ENCODE measurements around the gene ITGB8.

ITGB8 gene

DNA sequence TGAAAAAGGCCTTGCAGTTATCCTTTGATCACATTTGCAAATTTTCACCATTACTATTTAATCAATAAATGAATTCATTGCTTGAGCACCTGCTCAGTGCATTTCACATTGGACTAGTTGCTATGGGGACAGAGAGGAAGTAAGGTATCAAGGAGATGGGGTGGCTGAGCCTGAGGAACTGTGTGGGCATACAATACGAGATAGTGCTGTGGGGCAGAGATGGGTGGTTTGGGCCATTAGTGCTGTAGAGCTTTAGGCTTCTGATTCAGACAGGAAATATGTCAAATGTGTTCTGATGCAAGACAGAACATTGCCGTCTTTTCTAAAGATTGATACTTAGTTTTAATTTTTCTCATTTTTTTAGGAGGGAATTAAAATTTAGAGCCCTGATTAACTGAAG, 13.2 kb downstream of the ITGB8 start:
- no peak for DNase-seq

GRCh38 chr7:20344396-20344795, 13.7 kb downstream of the ITGB8 start:
- no peak for DNase-seq

DNA sequence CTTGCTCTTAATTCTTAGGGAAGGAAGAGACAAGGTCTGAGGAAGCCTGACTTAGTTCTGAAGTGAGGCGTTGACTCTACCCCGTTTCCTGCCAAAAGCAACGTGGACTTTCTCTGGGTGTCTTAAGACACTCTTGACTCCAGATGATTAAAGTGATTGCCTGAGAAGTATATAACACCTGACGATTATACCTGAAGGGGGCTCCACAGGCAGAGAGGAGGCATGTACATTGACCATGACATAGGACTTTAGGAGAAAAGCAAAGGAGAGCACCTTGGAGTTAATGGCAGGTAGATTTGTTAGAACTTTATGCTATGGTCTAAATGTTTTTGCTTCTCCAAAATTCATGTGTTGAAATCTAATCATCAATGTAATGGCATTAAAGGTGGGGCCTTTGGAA, 15.9 kb downstream of the ITGB8 start:
- DNase-seq, result no peak

DNA sequence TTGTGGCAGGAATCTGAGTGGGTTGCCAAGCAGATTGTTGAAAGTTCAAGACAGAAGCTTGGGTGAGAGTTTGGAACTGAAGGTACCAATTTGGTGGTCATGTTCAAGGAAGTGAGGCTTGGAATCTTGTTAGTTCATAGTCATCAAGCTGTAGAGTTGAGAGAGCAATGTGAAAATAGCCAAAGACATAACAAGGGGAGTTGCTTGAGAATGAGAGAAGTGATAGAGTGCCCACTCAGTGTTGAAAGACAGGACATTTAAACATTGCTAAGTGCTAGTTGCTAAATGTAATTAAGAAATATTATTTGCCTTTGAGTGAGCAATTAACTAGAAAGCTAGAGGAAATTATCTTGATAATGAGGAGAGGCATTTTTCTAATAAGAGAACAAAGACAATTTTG, 17.0 kb downstream of the ITGB8 start:
- DNase-seq, result no peak

DNA sequence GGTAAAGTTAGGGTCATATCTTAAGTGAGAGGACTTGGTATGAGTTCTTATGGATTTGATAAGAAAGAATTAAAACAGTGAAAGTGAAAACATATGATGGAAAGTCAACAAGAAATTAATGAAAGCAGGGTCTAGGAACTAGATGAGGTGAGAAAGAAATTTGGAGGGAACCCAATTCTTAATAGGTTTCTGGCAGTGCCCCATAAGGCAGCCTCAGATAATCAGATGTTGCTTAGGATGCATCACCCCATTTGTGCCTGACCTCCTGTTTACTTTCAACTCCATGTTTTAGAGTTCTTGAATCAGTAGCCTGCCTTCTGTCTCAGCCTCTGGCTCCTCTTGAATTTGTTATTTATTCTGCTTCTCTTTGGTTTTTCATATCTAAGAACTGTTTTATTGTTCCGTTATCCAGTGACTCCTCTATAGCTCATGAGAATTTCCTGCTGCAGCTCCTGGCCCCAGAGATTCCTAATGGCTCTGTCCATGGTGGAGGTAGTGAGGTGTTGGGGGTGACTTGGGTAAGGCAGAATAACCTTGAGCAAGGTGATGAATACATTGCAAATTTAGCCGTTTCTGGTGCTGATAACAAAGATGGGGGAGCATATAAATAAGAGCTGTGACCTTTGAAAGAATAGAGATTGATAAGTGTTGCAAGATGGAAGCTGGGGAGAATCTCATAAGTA, 17.6 kb downstream of the ITGB8 start:
- no peak for DNase-seq

DNA sequence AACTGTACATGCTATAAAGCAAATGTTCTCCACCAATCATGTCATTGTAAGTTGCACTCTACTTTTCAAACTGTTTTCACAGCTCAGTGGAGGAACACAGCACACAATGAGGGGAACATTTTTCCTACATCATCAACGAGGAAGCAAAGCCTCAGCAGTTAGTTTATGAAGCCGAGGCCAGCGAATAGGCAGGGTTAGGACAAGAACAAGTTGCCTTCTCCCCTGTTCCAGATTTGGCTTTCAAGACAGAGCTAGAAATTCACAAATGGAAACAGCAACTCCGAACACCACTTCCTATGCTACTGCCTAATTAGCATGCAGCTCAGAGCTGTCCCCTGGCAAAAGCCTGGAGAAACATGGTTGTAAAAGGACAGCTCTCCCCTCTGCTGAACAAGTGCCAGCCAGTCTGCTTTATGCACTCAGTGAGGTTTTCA, 19.8 kb downstream of the ITGB8 start:
- no peak for DNase-seq

- DNase-seq, result no peak
These were observed 20.4 kb downstream of the ITGB8 start for GRCh38 chr7:20350996-20351692.

DNA sequence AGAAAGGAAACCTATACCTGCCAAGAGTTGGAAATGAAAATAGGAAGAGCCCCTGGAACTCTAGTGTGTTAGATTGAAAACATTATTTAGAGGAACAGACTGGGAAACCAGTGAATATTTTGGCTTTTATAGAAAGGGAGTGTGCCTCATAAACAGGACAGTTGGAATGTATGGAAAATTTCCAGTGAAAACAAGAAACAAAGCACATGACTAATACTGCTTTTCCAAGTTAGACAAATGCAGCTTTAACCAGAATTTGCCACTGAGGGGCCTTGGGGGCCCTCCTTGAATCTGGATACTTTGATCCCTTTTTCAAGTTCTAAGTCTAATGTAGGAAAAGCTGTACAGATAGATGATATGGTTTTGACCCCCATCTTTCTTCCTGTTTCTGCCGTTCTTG, 21.2 kb downstream of the ITGB8 start:
- DNase-seq, result no peak

GRCh38 chr7:20352573-20353306, 22.0 kb downstream of the ITGB8 start:
- DNase-seq, result no peak

- DNase-seq, result no peak
These were observed 24.2 kb downstream of the ITGB8 start for GRCh38 chr7:20354610-20355528.

DNA sequence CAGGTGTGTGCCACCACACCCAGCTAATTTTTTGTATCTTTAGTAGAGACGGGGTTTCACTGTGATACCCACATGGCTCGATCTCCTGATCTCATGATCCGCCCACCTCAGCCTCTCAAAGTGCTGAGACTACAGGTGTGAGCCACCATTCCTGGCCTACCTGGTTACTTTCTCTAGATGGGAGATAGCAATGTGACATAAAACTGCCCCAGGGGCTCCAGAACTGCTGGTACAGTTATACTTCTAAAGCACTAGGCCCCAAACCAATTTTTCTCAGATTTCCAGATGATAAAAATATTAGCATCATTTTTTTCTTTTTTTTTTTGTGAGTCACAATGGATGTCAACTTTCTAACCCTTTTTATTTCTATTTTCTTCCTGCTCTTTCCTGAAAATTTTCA, 27.4 kb downstream of the ITGB8 start:
- no peak for DNase-seq

DNA sequence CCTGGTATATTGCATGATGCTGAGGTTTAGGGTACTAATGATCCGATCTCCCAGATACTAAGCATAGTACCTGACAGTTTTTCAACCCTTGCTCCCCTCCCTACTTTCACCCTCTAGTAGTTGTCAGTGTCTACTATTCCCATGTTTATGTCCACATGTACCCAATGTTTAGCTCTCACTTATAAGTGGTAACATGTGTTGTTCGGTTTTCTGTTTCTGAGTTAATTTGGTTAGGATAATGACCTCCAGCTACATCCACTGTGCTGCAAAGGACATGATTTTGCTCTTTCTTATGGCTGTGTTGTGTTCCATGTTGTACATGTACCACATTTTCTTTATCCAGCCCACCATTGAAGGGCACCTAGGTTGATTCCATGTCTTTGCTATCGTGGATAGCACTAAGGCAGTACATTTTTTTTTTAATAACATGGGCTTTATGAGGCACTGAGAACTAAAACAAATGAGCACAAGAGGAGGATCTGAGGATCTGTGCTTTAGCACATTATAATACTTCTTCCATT, 28.1 kb downstream of the ITGB8 start:
- no peak for DNase-seq

DNA sequence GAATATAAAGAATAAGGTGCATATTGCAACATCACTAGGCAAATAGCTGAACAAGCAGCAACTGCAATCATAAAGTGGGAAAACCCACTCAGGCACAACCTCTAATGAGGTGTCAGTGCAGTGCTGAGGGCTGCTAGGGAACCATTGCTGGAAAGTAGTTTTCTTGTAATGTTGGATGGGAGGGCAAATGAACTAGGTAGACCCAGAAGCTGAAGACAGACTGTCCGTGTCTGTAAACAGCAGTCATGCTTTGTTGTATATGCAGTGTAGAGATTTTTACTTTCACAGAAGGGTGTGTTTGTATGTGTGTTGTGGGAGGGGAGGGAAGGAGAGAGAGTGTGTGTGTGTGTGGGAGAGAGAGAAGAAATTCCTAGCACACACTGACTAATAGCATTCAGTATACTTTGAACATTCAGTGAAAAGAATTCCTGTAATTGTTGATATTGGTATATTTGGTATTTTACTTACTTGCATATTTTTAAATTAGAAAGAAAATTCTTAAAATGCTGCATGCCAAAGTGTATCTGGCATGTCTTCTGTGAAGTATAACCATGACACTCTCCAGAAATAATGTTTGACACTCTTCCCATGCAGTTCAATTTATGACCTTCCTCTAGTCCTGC, 28.8 kb downstream of the ITGB8 start:
- no peak for DNase-seq

- no peak for DNase-seq
These were observed 32.0 kb downstream of the ITGB8 start for GRCh38 chr7:20362574-20363253.

GRCh38 chr7:20364571-20365196, 34.0 kb downstream of the ITGB8 start:
- DNase-seq, result no peak

DNA sequence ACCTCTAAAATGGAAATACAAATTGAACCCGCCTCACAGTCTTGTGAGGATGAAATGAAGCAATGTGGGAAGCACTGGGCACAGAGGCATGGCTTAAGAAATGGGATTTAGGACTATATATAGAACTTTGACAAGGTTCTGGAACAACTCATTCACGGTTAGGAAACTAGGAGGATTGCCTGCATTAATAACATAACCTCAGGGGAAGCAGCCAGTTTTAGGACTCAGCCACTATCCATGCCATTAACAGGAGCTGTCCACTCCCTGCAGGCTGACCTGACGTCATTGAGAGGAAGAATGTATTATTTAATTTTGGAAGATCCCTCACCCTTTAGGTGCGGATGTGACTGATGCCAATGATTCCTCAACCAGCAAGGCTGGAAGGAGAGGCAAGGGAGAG, 34.8 kb downstream of the ITGB8 start:
- DNase-seq, result no peak

GRCh38 chr7:20374399-20374798, 43.7 kb downstream of the ITGB8 start:
- DNase-seq, result no peak

DNA sequence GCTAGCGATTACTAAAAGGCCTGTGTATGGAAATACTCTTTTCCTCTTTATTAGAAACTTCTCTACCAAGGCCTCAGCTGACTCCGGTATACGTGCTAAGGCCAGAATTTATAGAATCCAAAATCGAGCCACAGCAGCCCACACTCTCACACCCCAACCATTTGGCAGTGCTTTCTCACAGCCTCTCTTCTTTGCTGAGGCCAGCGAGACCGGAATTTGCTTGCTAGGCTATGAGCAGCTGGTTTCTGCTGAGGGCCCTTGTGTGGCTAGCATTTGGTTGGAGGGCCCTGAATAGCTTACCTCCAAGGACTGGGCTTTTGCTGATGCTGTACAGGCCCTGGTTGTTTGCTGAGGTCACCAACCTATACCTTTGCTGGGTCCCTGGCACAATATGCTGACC, 46.1 kb downstream of the ITGB8 start:
- no peak for DNase-seq

GRCh38 chr7:20381406-20382034, 50.8 kb downstream of the ITGB8 start:
- no peak for DNase-seq

DNA sequence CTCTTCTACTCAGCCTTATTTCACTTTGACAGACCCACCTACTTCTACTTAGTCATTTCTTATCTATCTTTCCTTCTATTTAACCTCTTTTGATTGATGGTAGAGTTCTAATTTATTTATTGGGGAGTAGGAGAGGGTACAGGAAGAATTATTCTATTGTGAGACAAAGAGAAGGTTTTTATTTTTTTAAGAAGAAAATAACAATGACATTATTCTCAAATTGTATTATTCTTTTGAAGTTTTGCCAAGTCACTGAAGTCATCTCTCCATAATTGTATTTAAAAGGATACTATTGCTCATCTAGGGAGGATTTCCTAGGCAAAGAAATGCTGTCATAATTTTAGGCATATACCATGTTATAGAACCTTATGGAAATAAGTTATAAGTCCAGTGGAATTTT, 52.7 kb downstream of the ITGB8 start:
- no peak for DNase-seq

- DNase-seq, result no peak
These were observed 54.4 kb downstream of the ITGB8 start for GRCh38 chr7:20385126-20385525.
